GM19397 (cell line): ENCODE data around the gene CADPS2.

ENCODE experiments used
- ATAC-seq: cut with Tn5 transposase; IDR thresholded peaks from one replicate; pipeline ENCODE4 v1.9.1; 2021; ENCODE audit warnings: mild to moderate bottlenecking, moderate library complexity; ENCODE audit not compliant: unreplicated experiment

CADPS2 gene

DNA sequence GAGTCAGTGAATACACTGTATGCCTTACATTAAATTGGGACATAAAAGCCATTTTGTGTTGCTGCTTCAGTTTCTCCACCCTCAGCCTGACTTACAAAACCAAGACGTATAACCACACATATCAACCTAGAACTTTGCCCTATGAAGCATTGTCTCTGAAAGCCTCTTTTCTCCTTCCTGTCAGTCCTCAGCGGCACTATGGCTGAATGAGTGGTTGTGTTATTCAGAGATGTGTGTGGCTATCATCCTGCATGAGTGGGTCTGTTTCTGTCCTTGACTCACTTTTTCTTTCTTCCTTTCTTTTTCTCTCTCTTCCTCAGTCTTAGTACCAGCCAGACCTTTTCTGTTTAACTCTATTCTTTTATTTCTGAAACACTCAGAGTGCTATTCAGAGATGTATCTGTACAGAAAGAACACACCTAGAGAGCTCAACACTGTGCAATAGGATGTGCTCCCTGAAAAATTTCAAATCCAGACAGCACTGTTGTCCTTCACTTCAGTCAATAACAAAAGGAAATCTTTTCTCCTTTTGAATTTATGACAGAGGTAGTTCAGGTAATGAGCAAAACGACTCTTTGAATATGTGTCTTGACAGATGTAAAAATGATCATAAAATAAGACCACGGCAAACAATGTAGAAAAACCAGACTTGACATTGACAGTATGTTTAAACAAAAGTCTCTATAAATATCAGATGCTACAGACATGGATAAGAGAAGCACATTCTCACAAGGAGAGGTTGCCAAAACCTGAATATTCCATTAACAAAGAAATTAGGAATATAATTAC is 418.4 kb downstream of the CADPS2 start:
- no peak for ATAC-seq

- no peak for ATAC-seq
These were observed 421.0 kb downstream of the CADPS2 start for GRCh38 chr7:122465296-122465695.

GRCh38 chr7:122463631-122464030 is 422.6 kb downstream of the CADPS2 start:
- no peak for ATAC-seq

GRCh38 chr7:122460936-122461335 is 425.3 kb downstream of the CADPS2 start:
- ATAC-seq = no peak

DNA sequence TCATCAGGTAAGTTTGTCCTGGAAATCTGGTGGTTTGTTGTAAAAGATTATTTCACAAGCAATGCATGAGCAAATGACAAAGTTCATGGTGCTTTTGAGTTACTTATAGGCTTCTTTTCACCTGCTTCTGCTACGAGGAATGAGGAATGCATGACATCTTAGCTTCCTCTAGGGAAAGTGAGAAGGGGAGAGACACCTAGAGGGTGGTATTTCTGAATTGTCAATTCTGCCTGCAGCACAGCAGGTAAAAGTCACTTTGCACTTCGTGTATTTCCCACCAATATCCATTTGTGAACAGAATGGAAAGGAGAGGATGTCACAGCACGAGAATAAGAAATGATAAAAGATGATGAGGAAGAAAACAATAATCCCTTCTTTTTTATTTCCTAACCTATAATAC is 428.3 kb downstream of the CADPS2 start:
- ATAC-seq = no peak

GRCh38 chr7:122457325-122457724 is 428.9 kb downstream of the CADPS2 start:
- no peak for ATAC-seq

GRCh38 chr7:122454776-122455507 is 431.3 kb downstream of the CADPS2 start:
- ATAC-seq = no peak

GRCh38 chr7:122453432-122453831 is 432.8 kb downstream of the CADPS2 start:
- ATAC-seq = no peak

- ATAC-seq = no peak
These were observed 437.2 kb downstream of the CADPS2 start for GRCh38 chr7:122448893-122449589.

- no peak for ATAC-seq
These were observed 443.3 kb downstream of the CADPS2 start for GRCh38 chr7:122442929-122443328.

DNA sequence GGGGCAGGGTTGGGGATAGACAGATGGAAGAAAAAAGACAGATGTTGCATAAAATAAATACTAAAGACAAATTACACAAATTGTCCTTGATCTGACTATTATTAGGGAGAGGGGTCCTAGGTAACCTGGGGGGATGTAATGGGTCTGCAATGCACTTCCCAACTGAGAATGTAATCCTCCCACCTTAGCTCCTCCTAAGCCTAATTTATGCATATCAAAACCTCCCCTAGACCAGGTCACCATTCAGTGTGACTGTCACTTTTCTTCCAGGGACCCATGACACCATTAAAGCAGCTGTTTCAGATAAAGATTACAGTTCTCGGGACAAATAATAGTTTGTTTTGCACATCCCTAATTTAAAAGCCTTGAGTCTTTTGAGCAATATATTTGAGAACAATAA is 447.8 kb downstream of the CADPS2 start:
- no peak for ATAC-seq

DNA sequence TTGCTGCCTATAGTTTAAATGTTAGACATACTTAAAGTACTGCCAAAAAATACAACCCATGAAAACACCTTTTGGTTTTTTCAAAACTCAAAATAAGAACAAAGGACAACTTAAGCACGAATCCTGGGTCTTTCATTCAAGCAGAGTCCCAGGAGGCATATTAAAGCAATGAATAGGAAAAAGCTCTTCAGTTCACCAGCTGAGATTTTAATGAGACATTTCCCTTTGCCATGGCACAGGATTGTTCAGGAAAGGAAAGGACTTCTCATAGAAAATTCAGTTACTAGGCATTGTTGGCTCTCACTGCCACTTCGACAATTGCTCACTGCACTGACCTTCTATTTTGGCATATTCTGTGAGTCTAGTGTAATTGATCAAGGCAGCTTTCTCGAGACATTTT is 448.3 kb downstream of the CADPS2 start:
- ATAC-seq = no peak

DNA sequence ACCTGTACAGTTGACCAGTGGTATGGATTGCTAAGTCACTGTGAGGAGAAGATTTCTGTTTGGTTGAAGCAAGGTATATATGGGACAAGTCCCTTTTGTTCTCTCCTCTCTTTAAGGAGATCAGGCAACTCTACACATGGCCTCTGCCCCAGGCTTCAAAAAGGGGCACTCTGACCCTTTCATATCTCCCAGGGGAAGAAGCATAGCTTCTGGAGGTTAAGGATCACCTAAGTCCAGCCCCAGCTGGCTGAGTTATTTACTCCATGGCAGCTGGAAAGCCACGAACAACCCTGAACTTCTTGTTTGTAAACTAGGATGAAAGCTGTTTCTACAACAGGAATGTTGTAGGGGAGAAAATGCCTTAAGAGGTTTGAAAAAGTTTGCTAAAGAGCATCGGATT is 452.5 kb downstream of the CADPS2 start:
- no peak for ATAC-seq

DNA sequence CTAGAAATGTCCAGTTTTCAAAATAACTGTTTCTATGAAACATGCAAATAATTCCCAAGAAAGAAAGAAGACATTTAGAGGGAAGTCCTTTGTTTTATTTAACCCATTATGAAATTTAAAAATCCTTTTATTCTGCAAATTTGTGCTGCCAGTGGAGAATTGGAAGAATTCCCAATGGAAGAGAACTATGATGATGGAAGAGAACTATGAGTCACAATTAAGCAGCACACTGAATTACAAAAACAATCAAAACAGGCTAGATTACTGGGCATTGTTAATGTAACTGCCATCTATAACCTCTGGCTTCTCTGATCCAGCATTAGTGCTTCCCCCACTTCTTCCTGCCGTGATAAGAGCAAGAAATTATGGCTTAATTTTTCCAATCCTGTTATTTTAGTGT is 455.6 kb downstream of the CADPS2 start:
- ATAC-seq = no peak

- ATAC-seq = no peak
These were observed 456.3 kb downstream of the CADPS2 start for GRCh38 chr7:122429926-122430325.

DNA sequence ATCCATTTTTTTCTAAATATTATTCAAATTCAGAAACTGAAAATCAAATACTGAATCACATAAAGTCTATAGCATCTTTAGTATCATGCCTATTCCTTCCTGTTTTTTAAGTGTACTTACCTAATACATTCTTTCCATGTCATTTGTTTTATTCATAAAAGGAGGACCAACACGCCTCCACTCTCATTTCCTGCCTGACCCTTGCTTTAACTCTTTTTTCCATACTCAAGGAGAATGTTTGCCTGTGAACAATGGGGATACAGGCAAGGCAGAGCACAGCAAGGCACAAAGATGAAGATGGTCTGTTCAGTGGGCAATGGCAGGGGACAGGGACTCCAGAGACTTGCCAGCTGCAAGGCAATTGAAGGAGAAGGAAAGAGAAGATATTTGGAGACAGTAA is 460.5 kb downstream of the CADPS2 start:
- ATAC-seq = no peak

DNA sequence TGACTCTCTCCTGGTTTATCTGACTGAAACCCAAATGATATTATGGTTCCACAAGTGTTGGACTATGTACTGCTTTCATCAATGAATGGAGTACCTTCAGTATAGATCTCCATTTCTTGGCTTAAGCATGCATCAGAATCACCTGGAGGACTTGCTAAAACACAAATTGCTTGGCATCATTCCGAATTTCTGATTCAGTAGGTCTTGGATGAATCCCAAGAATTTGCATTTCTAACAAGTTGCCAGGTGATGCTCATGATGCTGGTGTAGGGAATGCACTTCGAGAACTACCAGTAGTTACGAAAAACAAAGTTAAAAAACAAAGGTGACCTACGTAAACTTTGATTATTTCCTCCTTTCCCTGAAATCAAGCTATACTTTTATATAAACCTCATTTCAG is 462.7 kb downstream of the CADPS2 start:
- no peak for ATAC-seq

DNA sequence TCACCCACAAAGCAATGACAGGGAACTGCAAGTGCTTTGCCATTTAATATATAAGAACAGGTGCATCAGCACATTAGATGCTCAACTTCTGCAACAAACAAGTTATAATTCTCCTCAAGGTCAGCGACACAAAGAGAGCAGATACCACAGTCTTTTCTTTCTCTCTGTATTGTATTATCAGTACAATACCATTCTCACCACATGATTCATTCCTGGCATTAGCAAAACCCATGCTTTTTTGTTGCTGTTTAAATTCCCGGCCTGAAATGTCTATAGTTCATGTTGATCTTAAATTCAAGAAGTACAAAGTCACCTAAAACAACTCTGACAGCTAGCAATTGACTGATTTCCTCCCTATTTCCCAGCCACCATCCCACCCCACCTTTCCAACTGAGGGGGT is 469.9 kb downstream of the CADPS2 start:
- ATAC-seq = no peak

GRCh38 chr7:122415510-122415909 is 470.8 kb downstream of the CADPS2 start:
- no peak for ATAC-seq

DNA sequence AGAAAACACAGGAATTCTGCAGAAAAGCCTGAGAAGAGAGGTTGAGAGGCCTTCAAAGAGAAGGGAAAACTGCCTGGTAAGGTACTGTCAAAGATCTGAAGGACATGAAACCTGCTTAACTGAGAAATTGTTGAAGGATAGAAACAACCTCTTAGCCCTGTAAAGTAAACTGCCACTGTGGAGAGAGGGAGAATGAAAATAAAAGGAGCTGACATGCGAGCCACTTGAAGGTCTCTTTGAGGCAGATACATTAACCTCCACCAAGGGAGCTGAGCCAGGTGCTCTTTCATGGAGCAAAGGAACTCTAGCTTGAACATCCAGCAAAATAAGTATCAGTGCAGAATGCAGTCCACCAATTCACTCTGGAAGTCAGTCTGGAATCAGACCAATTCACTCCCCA is 472.9 kb downstream of the CADPS2 start:
- no peak for ATAC-seq

- no peak for ATAC-seq
These were observed 473.4 kb downstream of the CADPS2 start for GRCh38 chr7:122412883-122413282.

DNA sequence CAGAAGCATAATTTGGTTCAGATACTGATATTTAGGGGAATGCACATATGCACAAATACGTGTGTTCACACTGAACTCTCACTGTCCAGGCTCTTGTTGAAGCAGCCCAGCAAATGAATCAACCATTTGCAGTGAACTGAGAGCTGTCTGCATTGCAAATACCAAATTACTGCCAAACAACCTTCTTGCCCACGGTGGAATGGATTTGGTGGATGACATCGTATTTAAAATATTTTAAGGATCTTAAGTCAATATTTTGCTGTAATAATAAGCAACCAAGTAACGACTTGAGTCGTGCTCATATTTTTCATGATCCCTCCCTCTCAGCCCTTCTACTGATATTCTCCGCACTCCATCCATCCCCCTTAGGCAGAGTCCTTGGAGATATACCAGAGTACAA is 473.8 kb downstream of the CADPS2 start:
- ATAC-seq = no peak
